Osteoblast (primary cell): ENCODE data around the gene UBE2F. TPM values are rescaled to one million over a fixed set of nuclear protein-coding genes. Genes with fewer than 3 reads are reported as not detected.

Source experiments
- DNase-seq: peaks from one replicate; pipeline ENCODE4 v3.0.0; 2011; ENCODE audit warnings: low spot score, mixed read lengths; ENCODE audit not compliant: insufficient read length; ENCODE audit errors: missing footprints
- H2AFZ ChIP-seq: 2 replicates; pipeline ENCODE4 v1.6.0; 2011; ENCODE audit warnings: mild to moderate bottlenecking, low read length
- H3K27ac ChIP-seq: 2 replicates; pipeline ENCODE4 v1.5.1; 2011; ENCODE audit warnings: mild to moderate bottlenecking, low read depth, low read length, moderate library complexity
- H3K27me3 ChIP-seq: 2 replicates; pipeline ENCODE4 v1.6.0; 2012; ENCODE audit warnings: mild to moderate bottlenecking, control low read depth, inconsistent platforms, low read length, moderate library complexity; ENCODE audit not compliant: insufficient read depth
- H3K36me3 ChIP-seq: 2 replicates; pipeline ENCODE4 v1.5.1; 2011; ENCODE audit warnings: mild to moderate bottlenecking, low read length, control low read depth, moderate library complexity; ENCODE audit not compliant: insufficient read depth
- H3K4me1 ChIP-seq: 2 replicates; pipeline ENCODE4 v1.5.1; 2011; ENCODE audit warnings: mild to moderate bottlenecking, low read length, control low read depth, moderate library complexity; ENCODE audit not compliant: insufficient read depth
- H3K4me2 ChIP-seq: 2 replicates; pipeline ENCODE4 v1.6.0; 2011; ENCODE audit warnings: mild to moderate bottlenecking, low read length; ENCODE audit not compliant: insufficient read depth
- H3K4me3 ChIP-seq: fragments of 200-600 bp; sonication (generic); 3 replicates; pipeline ENCODE4 v1.5.1; 2012; ENCODE audit warnings: mild to moderate bottlenecking, low read length, inconsistent platforms; ENCODE audit not compliant: insufficient read depth
- H3K79me2 ChIP-seq: 2 replicates; pipeline ENCODE4 v1.6.0; 2012; ENCODE audit warnings: mild to moderate bottlenecking, low read length, control low read depth, inconsistent platforms; ENCODE audit not compliant: insufficient read depth
- H3K9me3 ChIP-seq: 2 replicates; pipeline ENCODE4 v1.5.1; 2011; ENCODE audit warnings: low read depth, low read length, control low read depth
- H4K20me1 ChIP-seq: 2 replicates; pipeline ENCODE4 v1.6.0; 2012; ENCODE audit warnings: mild to moderate bottlenecking, low read length, control low read depth; ENCODE audit not compliant: insufficient read depth
- total RNA-seq: library from RNA; depleted of rRNA; stranded (reverse); fragments of >200 nt; gene quantifications from 2 replicates; pipeline ENCODE4 v1.2.3, GENCODE V29; 2012
- TF ChIP-seq, protein P1 (sequence below): IDR thresholded peaks from 2 replicates; pipeline ENCODE4 v1.5.1; 2011; ENCODE audit warnings: mild to moderate bottlenecking, low read depth, low read length, moderate library complexity; ENCODE audit errors: extremely low read depth

Gene UBE2F
- total RNA-seq, 1 donor = 39.8 TPM

DNA sequence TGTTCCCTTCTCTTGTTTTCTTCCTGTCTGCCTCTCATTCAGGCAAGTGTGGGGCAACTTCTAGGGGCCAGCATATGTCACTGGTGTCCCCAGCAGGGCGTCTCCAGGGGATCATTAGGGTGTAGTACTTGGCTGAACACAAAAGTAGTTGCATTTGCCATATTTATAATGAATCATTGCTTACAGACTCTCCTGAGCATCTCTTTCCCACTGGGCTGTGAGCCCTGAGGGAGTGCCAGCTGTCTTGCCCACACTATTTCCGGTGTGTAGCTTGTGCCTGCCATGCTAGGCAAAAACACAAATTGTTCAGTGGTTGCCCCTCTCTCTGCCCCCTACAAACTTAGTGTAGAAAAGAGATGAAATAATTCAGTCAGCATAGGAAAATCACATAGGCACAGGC lies 53.1 kb downstream of the UBE2F start:
- H3K9me3 ChIP-seq = no peaks in the 10 kb centered on the region
- TF ChIP-seq, protein P1, sequence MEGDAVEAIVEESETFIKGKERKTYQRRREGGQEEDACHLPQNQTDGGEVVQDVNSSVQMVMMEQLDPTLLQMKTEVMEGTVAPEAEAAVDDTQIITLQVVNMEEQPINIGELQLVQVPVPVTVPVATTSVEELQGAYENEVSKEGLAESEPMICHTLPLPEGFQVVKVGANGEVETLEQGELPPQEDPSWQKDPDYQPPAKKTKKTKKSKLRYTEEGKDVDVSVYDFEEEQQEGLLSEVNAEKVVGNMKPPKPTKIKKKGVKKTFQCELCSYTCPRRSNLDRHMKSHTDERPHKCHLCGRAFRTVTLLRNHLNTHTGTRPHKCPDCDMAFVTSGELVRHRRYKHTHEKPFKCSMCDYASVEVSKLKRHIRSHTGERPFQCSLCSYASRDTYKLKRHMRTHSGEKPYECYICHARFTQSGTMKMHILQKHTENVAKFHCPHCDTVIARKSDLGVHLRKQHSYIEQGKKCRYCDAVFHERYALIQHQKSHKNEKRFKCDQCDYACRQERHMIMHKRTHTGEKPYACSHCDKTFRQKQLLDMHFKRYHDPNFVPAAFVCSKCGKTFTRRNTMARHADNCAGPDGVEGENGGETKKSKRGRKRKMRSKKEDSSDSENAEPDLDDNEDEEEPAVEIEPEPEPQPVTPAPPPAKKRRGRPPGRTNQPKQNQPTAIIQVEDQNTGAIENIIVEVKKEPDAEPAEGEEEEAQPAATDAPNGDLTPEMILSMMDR = no peak
- no peak overlapping the region for H3K4me3 ChIP-seq
- H3K79me2 ChIP-seq = peaks cover 5% of the 10 kb centered on the region
- H3K36me3 ChIP-seq = peaks cover 6% of the 10 kb centered on the region
- H3K4me2 ChIP-seq = no peak overlapping the region
- peaks cover 12% of the 10 kb centered on the region for H4K20me1 ChIP-seq
- no peak overlapping the region for H3K27ac ChIP-seq
- no peaks in the 10 kb centered on the region for H3K27me3 ChIP-seq
- H3K4me1 ChIP-seq = peaks cover 10% of the 10 kb centered on the region
- H2AFZ ChIP-seq = no peak overlapping the region
- DNase-seq = peak; percentile 71

DNA sequence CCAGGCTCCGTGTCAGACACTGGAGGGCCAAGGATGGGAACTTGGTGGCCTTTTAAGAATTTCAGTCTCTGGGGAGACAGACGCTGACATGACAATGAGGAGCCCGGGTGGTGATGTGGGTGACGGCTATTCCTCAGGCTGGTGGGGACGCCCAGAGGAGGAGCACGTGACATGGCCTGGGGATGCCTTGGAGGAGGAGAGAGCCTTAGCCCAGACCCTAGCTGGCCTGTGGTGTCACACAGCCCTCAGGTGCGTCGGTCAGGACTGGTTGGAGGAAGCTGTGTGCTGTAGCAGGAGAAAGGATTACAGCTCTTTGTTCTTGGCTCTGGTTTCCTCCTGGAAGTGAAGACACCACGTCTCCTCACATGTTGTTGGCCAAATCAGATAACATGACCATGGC lies 54.0 kb downstream of the UBE2F start:
- no peak overlapping the region for H3K27ac ChIP-seq
- no peak overlapping the region for H3K4me3 ChIP-seq
- no peaks in the 10 kb centered on the region for H3K27me3 ChIP-seq
- H3K79me2 ChIP-seq = peaks cover 5% of the 10 kb centered on the region
- no peak overlapping the region for H3K4me2 ChIP-seq
- no peak for DNase-seq
- H4K20me1 ChIP-seq = peaks cover 12% of the 10 kb centered on the region
- peaks cover 10% of the 10 kb centered on the region for H3K4me1 ChIP-seq
- peaks cover 6% of the 10 kb centered on the region for H3K36me3 ChIP-seq
- no peak overlapping the region for H2AFZ ChIP-seq
- no peaks in the 10 kb centered on the region for H3K9me3 ChIP-seq
- TF ChIP-seq, protein P1 = no peak

GRCh38 chr2:238021327-238021726 lies 54.5 kb downstream of the UBE2F start:
- Histone ChIP-seq H3K79me2 (peaks cover 5% of the 10 kb centered on the region), H3K4me1 (peaks cover 10% of the 10 kb centered on the region), H3K36me3 (peaks cover 6% of the 10 kb centered on the region), H3K4me2 (no peak overlapping the region), H3K27me3 (no peaks in the 10 kb centered on the region), H2AFZ (no peak overlapping the region), H3K4me3 (no peak overlapping the region), H4K20me1 (peaks cover 12% of the 10 kb centered on the region), H3K9me3 (no peaks in the 10 kb centered on the region), H3K27ac (no peak overlapping the region)
- TF ChIP-seq, protein P1 = no peak
- DNase-seq = no peak

GRCh38 chr2:238022594-238023157 lies 55.9 kb downstream of the UBE2F start:
- Histone ChIP-seq H3K79me2 (peaks cover 5% of the 10 kb centered on the region), H3K4me1 (peaks cover 10% of the 10 kb centered on the region), H3K27me3 (no peaks in the 10 kb centered on the region), H3K9me3 (no peaks in the 10 kb centered on the region), H3K36me3 (peaks cover 7% of the 10 kb centered on the region), H4K20me1 (peaks cover 12% of the 10 kb centered on the region), H2AFZ (no peak overlapping the region), H3K4me2 (no peak overlapping the region), H3K27ac (no peak overlapping the region), H3K4me3 (no peak overlapping the region)
- no peak for DNase-seq
- TF ChIP-seq, protein P1 = no peak
